Measurements from ENCODE around the gene SCAMP4.

Gene SCAMP4

GRCh38 chr19:1961000-1961883 lies 56.0 kb downstream of the SCAMP4 start:
- DNase-seq: no peak

DNA sequence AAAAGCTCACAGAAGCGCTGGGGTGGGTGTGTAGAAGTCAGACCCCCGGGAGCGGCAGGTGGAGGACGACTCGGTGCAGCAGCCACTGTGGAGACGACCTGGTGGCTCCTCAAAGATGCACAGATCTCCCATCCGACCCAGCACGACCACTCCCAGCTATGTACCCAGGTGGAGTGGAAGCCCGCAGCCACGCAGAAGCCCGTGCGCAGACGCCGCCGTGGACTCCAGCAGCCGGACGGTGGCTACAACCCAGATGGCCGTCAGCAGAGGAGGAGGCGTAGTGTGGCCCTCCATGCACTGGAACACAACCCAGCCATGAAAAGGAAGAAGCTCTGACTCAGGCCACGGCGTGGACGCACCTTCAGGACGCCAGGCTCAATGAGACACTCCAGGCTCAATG lies 57.5 kb downstream of the SCAMP4 start:
- DNase-seq: no peak

DNA sequence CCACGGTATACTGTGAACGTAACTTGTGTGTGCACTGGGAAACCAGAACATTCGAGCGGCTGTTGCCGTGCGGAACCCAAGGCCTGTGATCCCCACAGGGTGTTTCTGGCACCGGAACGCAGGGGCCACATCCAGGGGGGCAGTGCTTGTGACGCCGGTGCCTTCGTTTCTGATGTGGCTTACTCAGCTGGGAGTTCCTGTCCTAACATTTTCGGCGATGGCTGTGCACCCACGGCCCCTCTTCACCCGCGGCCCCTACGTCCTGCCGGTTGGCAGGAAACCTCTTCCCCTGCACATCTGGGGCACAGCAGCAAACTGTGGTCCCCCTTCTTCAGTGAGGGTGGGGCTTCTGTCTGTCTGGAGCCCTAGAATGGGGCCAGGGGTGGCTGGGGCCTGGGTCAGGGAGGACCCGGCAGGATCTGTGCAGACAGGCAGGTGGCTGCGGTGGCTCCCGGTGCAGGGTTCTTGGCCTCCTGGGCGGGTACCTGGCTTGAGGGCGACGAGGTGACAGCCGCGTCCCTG lies 61.9 kb downstream of the SCAMP4 start:
- DNase-seq: no peak

- DNase-seq: no peak
Observed at GRCh38 chr19:1968279-1969175, 63.3 kb downstream of the SCAMP4 start.

DNA sequence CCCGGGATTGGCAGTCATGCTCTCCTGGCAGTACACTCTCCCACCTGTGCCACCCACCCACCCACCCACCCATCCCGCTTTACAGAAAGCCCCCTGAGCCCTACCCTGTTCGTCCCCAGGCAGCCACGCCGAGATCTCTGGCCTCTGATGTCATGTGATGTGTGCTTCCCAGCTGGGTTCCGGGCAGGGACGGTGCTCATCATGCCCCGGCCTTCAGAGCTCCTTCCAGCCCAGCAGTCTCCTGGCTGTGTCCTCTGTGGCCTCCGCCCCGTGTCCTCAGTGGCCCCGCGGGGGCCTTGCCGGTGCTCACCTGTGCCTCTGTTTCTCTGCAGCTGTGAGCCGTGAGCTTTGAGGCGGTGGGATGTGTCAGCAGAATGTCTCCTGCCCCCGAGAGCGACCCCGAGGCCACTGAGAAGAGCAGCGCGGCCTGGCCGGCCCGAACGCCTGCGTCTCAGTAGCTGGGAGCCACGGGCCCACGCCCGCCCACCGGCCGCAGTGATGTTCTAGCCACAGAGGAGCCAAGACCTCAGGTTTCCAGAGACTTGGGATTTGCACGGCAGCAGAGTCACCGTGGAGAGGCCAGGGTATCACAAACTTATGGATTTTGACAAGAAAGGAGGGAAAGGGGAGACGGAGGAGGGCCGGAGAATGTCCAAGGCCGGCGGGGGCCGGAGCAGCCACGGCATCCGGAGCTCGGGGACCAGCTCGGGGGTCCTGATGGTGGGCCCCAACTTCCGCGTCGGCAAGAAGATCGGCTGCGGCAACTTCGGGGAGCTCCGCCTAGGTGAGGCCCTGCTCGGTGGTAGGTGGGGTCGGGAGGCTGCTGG lies 64.2 kb downstream of the SCAMP4 start:
- DNase-seq: no peak

DNA sequence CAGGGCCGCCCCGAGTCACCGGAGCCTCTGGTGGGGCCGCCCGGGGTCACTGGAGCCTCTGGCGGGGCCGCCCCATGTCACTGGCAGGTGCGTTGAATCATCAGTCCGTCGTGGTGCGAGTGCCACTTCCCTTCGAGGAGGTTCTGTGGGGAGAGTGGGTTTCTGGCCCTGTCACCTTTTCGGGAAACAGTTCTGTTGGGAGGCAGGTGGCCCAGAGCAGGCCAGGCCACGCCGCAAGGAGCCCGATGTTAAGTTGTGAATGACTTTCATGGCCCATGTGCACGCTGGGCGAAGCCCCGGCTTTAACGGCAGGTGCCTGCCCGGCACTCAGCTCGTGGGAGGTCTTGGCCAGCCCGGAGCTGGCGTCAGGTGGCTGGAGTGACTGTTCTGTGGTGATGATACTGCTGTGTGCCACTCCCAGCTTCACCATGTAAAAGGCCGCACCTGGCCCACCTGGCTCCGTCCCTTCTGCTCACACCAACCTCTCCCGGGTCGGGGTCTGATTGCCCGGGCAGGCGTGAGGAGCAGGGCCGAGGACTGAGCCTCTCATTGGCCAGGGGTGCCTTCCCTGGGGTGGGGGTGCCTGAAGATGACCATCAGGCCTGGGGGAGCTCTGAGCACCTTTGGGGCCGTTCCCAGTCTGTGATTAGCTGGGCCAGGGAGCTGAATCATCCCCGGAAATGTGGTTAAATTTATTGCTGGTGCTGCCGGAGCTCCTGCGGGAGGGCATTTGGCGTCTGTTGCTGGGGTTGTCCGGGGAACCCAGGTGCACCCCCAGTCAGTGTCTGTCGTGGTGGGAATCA lies 65.0 kb downstream of the SCAMP4 start:
- no peak for DNase-seq

- DNase-seq: no peak
Observed at GRCh38 chr19:1970806-1971502, 65.8 kb downstream of the SCAMP4 start.

GRCh38 chr19:1974381-1975161 lies 69.4 kb downstream of the SCAMP4 start:
- DNase-seq: no peak

GRCh38 chr19:1975162-1975480 lies 69.9 kb downstream of the SCAMP4 start:
- no peak for DNase-seq
